ENCODE results near the gene SLC9A1. TPM values are rescaled to one million over a fixed set of nuclear protein-coding genes. Genes with fewer than 3 reads are reported as not detected.

SLC9A1 gene
- total and polyA plus RNA-seq, 2 of the 8 experiments (the other 6 are each of a cell fraction or from before 2014, with no cell fraction given), result 11.3 to 25.1 TPM

GRCh38 chr1:27070390-27071048, 84.4 kb downstream of the SLC9A1 start (continued):
- TF ChIP-seq EP300 (IDR thresholded peaks at IDR 0.05; ENCODE audit: borderline replicate concordance in 1 of 2, low read depth in 2 of 2, low read length in 2 of 2), result no peak
- TF ChIP-seq RAD21 (IDR thresholded peaks at IDR 0.05 in 1 of 2, conservative IDR thresholded peaks at IDR 0.05 in 1 of 2; ENCODE audit: low read depth in 2 of 2, low read length in 2 of 2), result peak; percentile 42 to 62
- TF ChIP-seq CTCF (IDR thresholded peaks at IDR 0.05; ENCODE audit: control extremely low read depth in 1 of 3, insufficient read depth in 1 of 3, low read depth in 1 of 3, low read length in 3 of 3), result peak; percentile 15 to 55 (median 52)
- no peak for TF ChIP-seq SRF (IDR thresholded peaks at IDR 0.05; ENCODE audit: low read depth, low read length)
- no peak for TF ChIP-seq BCL11A (IDR thresholded peaks at IDR 0.05; ENCODE audit: low read depth in 2 of 2, low read length in 2 of 2)
- TF ChIP-seq PHF8 (conservative IDR thresholded peaks at IDR 0.05; ENCODE audit: low read depth, low read length), result no peak
- TF ChIP-seq NANOG (IDR thresholded peaks at IDR 0.05; ENCODE audit: insufficient read depth, low read depth, low read length, poor library complexity, severe bottlenecking), result no peak
- TF ChIP-seq CTBP2 (IDR thresholded peaks at IDR 0.05; ENCODE audit: borderline replicate concordance, insufficient read depth, insufficient read length, low read length), result no peak
- no peak for TF ChIP-seq SP2 (IDR thresholded peaks at IDR 0.05; ENCODE audit: low read length)
- no peak for TF ChIP-seq FOSL1 (IDR thresholded peaks at IDR 0.05; ENCODE audit: insufficient read depth, low read depth, low read length)
- no peak for TF ChIP-seq HDAC6 (IDR thresholded peaks at IDR 0.05; ENCODE audit: low read depth, low read length)
- TF ChIP-seq CHD2 (IDR thresholded peaks at IDR 0.05; ENCODE audit: low read length), result no peak
- TF ChIP-seq NRF1 (IDR thresholded peaks at IDR 0.05; ENCODE audit: low read depth, low read length), result no peak
- TF ChIP-seq CHD1 (IDR thresholded peaks at IDR 0.05; ENCODE audit: low read depth, low read length), result no peak
- TF ChIP-seq HDAC2 (IDR thresholded peaks at IDR 0.05; ENCODE audit: borderline replicate concordance in 1 of 2, low read depth in 2 of 2, low read length in 2 of 2), result no peak
- no peak for TF ChIP-seq EZH2 (IDR thresholded peaks at IDR 0.05; ENCODE audit: low read depth, low read length, severe bottlenecking)
- TF ChIP-seq CEBPB (IDR thresholded peaks at IDR 0.05; ENCODE audit: low read depth, low read length), result no peak
- TF ChIP-seq BACH1 (IDR thresholded peaks at IDR 0.05; ENCODE audit: low read length), result no peak

Data from H1 (cell line).